GM18526 (cell line): ENCODE results near the gene SLC19A1.

Experiments
- POLR2A ChIP-seq: IDR thresholded peaks from 3 replicates; pipeline ENCODE4 v1.6.1; 2011; ENCODE audit not compliant: insufficient read length; ENCODE audit errors: extremely low read depth

Gene SLC19A1

DNA sequence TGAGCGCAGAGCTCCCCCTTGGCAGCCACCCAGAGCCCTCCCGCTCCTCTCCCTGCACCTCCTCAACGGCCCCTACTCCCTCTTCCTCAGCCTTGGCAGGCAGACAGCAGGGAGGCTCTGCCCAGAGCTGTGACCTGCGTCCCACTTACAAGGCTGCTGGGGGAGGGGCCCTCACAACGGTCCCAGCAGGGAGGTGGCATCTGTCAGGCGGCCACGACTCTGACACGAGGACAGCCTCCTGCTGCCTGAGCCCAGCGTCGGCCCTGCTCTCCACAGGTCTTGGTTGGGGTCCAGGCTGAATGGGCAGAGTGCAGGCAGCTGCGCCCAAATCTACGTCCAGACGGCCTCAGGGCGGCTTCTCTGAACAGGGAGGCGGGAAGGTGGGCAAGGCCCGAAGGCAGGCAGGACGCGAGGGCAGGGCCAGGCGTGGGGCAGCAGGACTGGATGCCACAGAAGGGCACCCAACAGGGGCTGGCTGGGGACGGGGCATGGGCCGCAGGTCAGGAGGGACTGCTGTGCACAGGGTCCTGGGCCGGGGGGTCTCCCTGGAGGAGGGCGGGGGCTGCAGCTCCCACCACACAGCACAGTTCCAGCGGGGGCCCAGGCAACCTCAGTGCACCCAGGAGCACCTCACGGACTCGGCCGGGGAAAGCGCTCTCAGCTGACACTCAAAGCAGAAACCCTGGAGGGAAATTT lies 7.5 kb downstream of the SLC19A1 start:
- no peak for TF ChIP-seq POLR2A

DNA sequence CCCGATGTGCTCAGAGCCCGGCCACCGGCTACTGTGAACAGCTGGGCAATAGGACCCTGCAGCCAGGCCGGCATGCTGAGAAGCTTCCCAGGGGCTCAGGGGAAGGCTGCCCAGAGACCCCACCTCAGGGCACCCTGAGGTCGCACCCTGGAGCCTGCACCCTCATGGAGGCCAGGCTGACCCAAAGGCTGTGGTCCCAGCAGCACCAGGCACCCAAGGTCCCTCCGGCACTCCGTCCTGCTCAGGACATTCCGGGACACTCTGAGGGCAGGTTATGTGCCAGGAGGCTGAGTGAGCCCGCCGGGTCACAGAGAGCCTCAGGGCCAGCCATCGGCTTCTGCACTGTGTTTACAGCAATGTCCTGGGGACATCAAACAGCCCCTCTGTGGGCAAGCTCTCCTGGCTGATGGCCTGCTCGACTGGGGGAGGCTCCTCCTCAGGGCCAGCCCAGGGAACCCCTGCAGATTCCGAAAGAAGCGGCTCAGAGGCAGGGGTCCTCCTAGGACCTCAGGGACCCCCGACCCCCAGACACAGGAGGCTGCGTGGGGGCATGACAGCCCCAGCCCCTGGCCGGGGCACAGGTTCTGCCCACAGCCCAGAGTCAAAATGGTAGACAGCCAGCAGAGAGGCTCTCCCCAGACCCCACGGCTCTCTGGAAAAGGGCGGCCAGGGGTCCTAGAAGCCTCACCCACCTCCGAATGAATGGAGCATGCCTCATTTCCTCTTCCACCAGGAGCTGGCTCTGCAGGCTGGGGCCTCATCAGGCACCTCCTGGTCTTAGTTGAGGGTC lies 8.2 kb downstream of the SLC19A1 start:
- no peak for TF ChIP-seq POLR2A

DNA sequence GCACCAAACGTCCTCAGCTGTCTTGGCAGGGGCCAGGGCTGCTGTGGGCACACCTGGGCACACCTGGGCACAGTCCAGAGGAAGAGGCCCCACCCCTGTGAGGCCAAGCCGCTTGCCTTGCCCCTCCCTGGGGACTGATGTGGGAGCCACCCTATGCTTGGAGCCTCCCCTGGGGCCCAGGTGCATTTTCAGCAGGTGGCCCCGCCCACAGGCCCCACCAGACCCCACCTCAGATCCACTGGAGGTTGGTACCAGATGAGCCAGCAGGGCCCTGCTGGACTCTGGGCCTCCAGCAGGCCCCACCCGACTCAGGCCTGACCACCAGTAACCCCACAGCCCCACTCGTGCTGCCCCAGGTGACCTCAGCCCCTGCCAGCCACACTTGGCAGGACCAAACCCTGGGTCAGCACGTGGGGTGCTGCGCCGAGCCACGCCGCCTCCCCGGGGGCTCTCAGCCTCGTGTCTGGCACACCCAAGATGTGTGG lies 8.8 kb downstream of the SLC19A1 start:
- TF ChIP-seq POLR2A = no peak

DNA sequence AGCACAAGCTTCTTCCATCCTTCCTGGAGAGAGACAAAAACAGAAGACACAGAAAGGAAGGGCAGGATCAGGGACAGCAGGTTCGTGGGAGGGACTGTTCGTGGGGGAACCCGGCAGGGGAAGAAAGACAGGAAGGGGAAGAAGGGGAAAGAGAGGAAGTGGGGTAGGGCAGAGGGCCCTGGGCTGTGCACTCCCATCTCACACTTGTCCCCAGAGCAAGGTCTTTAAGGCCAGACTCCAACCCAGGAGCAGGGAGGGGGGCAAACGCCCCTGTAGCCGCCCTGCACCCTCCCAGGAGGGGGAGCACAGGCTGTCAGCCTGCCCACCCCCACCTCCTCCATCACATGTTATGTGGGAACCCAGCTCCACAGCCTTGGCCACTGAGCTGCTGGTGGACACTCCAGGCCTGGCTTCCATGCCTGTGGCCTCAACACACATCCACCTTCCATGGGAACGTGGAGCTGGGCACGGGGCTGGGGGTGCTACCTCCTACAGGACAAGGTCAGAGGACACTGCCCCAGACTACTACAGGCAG lies 9.3 kb downstream of the SLC19A1 start:
- no peak for TF ChIP-seq POLR2A

- TF ChIP-seq POLR2A = no peak
Observed at GRCh38 chr21:45531393-45532215, 10.6 kb downstream of the SLC19A1 start.

- TF ChIP-seq POLR2A = no peak
Observed at GRCh38 chr21:45530423-45531113, 11.7 kb downstream of the SLC19A1 start.

GRCh38 chr21:45529785-45530422 lies 12.3 kb downstream of the SLC19A1 start:
- no peak for TF ChIP-seq POLR2A

DNA sequence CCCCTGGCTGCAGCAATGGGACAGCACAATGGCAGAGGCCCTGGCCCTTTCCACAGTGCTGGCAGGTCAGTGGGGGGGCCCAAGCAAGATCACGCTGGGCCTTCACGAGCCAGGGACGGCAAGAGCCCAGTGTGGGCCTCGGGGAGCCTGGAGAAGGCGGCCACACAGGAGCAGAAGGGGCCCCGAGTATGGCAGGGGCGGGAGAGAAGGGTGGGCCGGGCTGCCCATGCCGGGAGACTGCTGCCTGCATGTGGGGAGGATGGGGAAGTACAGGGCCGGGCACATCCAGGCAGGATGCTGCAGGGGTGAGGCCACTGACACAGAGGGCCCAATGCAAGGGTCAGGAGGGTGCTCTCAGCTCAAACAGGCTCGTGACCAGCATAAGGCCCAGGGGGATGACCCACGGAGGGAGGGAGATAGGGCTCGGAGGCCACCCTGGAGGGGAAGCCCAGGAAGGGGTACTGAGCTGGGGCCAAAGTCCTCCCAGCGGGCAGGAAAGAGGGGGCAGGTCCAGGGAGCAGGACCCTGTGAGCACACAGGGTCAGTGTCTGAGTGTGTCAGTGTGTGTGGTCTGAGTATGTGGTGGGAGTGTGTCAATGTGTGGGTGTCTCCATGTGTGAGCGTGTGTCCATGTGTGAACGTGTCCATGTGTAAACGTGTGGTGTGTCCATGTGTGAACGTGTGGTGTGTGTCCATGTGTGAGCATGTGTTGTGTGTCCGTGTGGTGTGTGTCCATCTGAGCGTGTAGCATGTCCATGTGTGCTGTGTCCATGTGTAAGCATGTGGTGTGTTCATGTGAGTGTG lies 13.1 kb downstream of the SLC19A1 start:
- TF ChIP-seq POLR2A = no peak

GRCh38 chr21:45528028-45528705 lies 14.1 kb downstream of the SLC19A1 start:
- no peak for TF ChIP-seq POLR2A

- no peak for TF ChIP-seq POLR2A
Observed at GRCh38 chr21:45525910-45526306, 16.3 kb downstream of the SLC19A1 start.

- TF ChIP-seq POLR2A = no peak
Observed at GRCh38 chr21:45525153-45525909, 16.9 kb downstream of the SLC19A1 start.

DNA sequence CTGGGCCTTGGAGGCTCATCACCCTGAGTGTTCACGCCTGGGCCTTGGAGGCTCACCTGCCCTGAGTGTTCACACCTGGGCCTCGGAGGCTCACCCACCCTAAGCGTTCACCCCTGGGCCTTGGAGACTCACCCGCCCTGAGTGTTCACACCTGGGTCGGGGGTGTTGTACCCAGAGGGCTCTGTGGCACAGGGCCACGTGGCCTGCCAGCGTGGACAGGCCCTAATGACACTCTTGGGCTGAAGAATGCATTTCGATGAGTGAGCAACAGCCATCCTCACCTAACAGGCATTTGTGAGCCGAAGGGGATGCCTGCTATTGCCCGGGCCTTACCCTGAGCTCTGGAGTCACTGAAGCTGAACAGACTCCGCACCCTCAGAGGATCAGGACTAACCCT lies 17.5 kb downstream of the SLC19A1 start:
- TF ChIP-seq POLR2A = no peak
